ENCODE measurements around the gene WIPF1. TPM values are rescaled to one million over a fixed set of nuclear protein-coding genes. Genes with fewer than 3 reads are reported as not detected.

WIPF1 gene
- polyA plus RNA-seq, 1 of the 3 experiments (the other 2 are of a cell fraction), result 56.7 TPM

- Histone ChIP-seq H3K4me3 (ENCODE audit: low read depth in 2 of 2, low read length in 1 of 2) (no peak overlapping the region), H3K79me2 (ENCODE audit: insufficient read depth) (peaks cover 50% of the 10 kb centered on the region), H3K27me3 (ENCODE audit: insufficient read depth) (no peaks in the 10 kb centered on the region), H3K9me2 (no peaks in the 10 kb centered on the region), H3K9ac (no peak overlapping the region), H2AFZ (ENCODE audit: low read depth) (no peak overlapping the region), H3F3A (replicated peaks; ENCODE audit: insufficient read depth) (peaks cover 18% of the 10 kb centered on the region), H3K9me3 (no peaks in the 10 kb centered on the region), H3K36me3 (replicated peaks in 1 of 2; ENCODE audit: control insufficient read depth in 1 of 2, insufficient read depth in 2 of 2, low read length in 1 of 2) (no peaks in the 10 kb centered on the region), H3K4me2 (0 out of 2 replicates have a peak overlapping the region, but pooled peaks have one; percentile 35), H4K20me1 (ENCODE audit: insufficient read depth) (no peaks in the 10 kb centered on the region), H3K27ac (ENCODE audit: low read depth in 2 of 2, low read length in 1 of 2) (peak overlapping the region; percentile 82 to 86), H3K4me1 (ENCODE audit: control insufficient read depth in 1 of 2, insufficient read depth in 2 of 2, low read depth in 1 of 2, low read length in 1 of 2) (peaks cover 31 to 70% of the 10 kb centered on the region in 2 experiments)
- no peak for DNase-seq
- WGBS (ENCODE audit: low lambda C conversion rate), result 71% methylated on average over 4 of the region's 4 CpGs
- TF ChIP-seq CHD2 (IDR thresholded peaks at IDR 0.05; ENCODE audit: low read length, partially characterized antibody), result no peak
- no peak for TF ChIP-seq RCOR1 (IDR thresholded peaks at IDR 0.05; ENCODE audit: low read length)
- TF ChIP-seq USF1 (IDR thresholded peaks at IDR 0.05; ENCODE audit: borderline replicate concordance, low read depth), result no peak
- no peak for TF ChIP-seq PBX3 (IDR thresholded peaks at IDR 0.05)
- TF ChIP-seq ZBTB33 (IDR thresholded peaks at IDR 0.05; ENCODE audit: borderline replicate concordance, low read depth), result no peak
- no peak for TF ChIP-seq RAD21 (IDR thresholded peaks at IDR 0.05; ENCODE audit: low read length)
- TF ChIP-seq, protein P1, sequence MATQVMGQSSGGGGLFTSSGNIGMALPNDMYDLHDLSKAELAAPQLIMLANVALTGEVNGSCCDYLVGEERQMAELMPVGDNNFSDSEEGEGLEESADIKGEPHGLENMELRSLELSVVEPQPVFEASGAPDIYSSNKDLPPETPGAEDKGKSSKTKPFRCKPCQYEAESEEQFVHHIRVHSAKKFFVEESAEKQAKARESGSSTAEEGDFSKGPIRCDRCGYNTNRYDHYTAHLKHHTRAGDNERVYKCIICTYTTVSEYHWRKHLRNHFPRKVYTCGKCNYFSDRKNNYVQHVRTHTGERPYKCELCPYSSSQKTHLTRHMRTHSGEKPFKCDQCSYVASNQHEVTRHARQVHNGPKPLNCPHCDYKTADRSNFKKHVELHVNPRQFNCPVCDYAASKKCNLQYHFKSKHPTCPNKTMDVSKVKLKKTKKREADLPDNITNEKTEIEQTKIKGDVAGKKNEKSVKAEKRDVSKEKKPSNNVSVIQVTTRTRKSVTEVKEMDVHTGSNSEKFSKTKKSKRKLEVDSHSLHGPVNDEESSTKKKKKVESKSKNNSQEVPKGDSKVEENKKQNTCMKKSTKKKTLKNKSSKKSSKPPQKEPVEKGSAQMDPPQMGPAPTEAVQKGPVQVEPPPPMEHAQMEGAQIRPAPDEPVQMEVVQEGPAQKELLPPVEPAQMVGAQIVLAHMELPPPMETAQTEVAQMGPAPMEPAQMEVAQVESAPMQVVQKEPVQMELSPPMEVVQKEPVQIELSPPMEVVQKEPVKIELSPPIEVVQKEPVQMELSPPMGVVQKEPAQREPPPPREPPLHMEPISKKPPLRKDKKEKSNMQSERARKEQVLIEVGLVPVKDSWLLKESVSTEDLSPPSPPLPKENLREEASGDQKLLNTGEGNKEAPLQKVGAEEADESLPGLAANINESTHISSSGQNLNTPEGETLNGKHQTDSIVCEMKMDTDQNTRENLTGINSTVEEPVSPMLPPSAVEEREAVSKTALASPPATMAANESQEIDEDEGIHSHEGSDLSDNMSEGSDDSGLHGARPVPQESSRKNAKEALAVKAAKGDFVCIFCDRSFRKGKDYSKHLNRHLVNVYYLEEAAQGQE (IDR thresholded peaks at IDR 0.05; ENCODE audit: low read depth, low read length), result no peak
- CTCF ChIA-PET, result interaction anchor here (0.8 to 4.2 kb wide), 3 partner anchors 12 to 97 kb away, joined by 3 to 35 read pairs (median 4); no protein-coding TSS in a partner anchor
- POLR2A ChIA-PET, result no interaction called here
These were observed 7.3 kb downstream of the WIPF1 start for GRCh38 chr2:174590346-174590745.

DNA sequence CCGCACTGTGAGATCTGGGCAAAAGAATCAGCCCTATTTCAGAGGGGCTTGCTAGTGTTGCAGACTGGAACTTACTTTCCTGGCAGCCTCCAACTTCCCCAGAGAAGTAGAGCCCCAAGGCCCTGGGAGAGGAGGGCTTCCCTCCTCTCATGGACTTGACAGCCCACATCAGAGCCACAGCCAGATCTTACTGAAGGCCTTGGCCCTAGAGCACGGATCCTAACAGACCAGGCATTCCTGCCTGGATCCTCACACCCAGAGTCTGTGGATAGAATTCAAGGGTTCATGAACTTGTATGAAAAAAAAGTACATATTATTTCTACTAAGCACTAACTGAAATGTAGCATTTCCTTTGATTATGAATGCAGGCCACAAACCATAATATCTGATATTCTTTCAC lies 8.3 kb downstream of the WIPF1 start:
- Histone ChIP-seq H3K4me1 (ENCODE audit: control insufficient read depth in 1 of 2, insufficient read depth in 2 of 2, low read depth in 1 of 2, low read length in 1 of 2) (peaks cover 27 to 72% of the 10 kb centered on the region in 2 experiments), H3K4me3 (ENCODE audit: low read depth in 2 of 2, low read length in 1 of 2) (no peak overlapping the region), H4K20me1 (ENCODE audit: insufficient read depth) (no peaks in the 10 kb centered on the region), H3F3A (replicated peaks; ENCODE audit: insufficient read depth) (peaks cover 17% of the 10 kb centered on the region), H3K9me2 (no peaks in the 10 kb centered on the region), H3K36me3 (replicated peaks in 1 of 2; ENCODE audit: control insufficient read depth in 1 of 2, insufficient read depth in 2 of 2, low read length in 1 of 2) (peaks cover 2 to 9% of the 10 kb centered on the region in 2 experiments), H3K9ac (no peak overlapping the region), H3K27ac (ENCODE audit: low read depth in 2 of 2, low read length in 1 of 2) (peak overlapping the region in 1 of 2 experiments; percentile 97; a peak in 2 of 4 replicates), H3K4me2 (no peak overlapping the region), H3K79me2 (ENCODE audit: insufficient read depth) (peaks cover 46% of the 10 kb centered on the region), H3K27me3 (ENCODE audit: insufficient read depth) (no peaks in the 10 kb centered on the region), H3K9me3 (no peaks in the 10 kb centered on the region), H2AFZ (ENCODE audit: low read depth) (no peak overlapping the region)
- WGBS (ENCODE audit: low lambda C conversion rate), result 94% methylated on average over 2 of the region's 2 CpGs
- CTCF ChIA-PET, result interaction anchor here (3.8 kb wide), 1 partner anchor 11 kb away, joined by 24 read pairs; no protein-coding TSS in a partner anchor
- no peak for TF ChIP-seq POLR2AphosphoS5 (IDR thresholded peaks at IDR 0.05; ENCODE audit: low read depth, low read length)
- TF ChIP-seq FOXJ3 (CRISPR knock-in tag; IDR thresholded peaks at IDR 0.05), result no peak
- TF ChIP-seq EZH2phosphoT487 (IDR thresholded peaks at IDR 0.05; ENCODE audit: borderline replicate concordance, low read depth), result no peak
- TF ChIP-seq GATA2 (CRISPR knock-in tag; IDR thresholded peaks at IDR 0.05), result no peak
- no peak for DNase-seq
- POLR2A ChIA-PET, result no interaction called here
